Smooth muscle cell (in vitro differentiated cells): Measurements from ENCODE around the gene NUP214. TPM values are rescaled to one million over a fixed set of nuclear protein-coding genes. Genes with fewer than 3 reads are reported as not detected.
A peak's percentile ranks its signal among the peaks of the same experiment; 100 is the strongest.

ENCODE experiments used
- DNase-seq: peaks from one replicate; lab custom pipeline; 2025; ENCODE audit not compliant: unreplicated experiment; lab: John Stamatoyannopoulos, UW
- H2AFZ ChIP-seq: fragments of 200-600 bp; sonication (generic); 2 replicates; pipeline ENCODE4 v1.6.0; 2016; ENCODE audit warnings: antibody characterized with exemption, low read depth, mild to moderate bottlenecking
- H3F3A ChIP-seq: fragments of 200-600 bp; sonication (generic); 2 replicates; pipeline ENCODE4 v1.6.0; 2017; ENCODE audit warnings: antibody characterized with exemption, low read depth
- H3K27ac ChIP-seq: fragments of 200-600 bp; sonication (generic); 2 replicates; pipeline ENCODE4 v1.5.1; 2016; ENCODE audit warnings: low read depth, mild to moderate bottlenecking
- H3K27me3 ChIP-seq: fragments of 200-600 bp; sonication (generic); 2 replicates; pipeline ENCODE4 v1.6.1; 2016; ENCODE audit warnings: low read depth, mild to moderate bottlenecking
- H3K36me3 ChIP-seq: fragments of 200-600 bp; sonication (generic); 2 replicates; pipeline ENCODE4 v1.5.1; 2016; ENCODE audit warnings: low read depth
- H3K4me1 ChIP-seq: fragments of 200-600 bp; sonication (generic); 2 replicates; pipeline ENCODE4 v1.5.1; 2016; ENCODE audit warnings: low read depth
- H3K4me2 ChIP-seq: fragments of 200-600 bp; sonication (generic); 2 replicates; pipeline ENCODE4 v1.6.0; 2016; ENCODE audit warnings: mild to moderate bottlenecking
- H3K4me3 ChIP-seq: fragments of 200-600 bp; sonication (generic); 2 replicates; pipeline ENCODE4 v1.5.1; 2016; ENCODE audit warnings: mild to moderate bottlenecking
- H3K79me2 ChIP-seq: fragments of 200-600 bp; sonication (generic); 2 replicates; pipeline ENCODE4 v1.6.0; 2016; ENCODE audit warnings: low read depth, mild to moderate bottlenecking
- H3K9ac ChIP-seq: fragments of 200-600 bp; sonication (generic); 2 replicates; pipeline ENCODE4 v1.6.0; 2016; ENCODE audit warnings: low read depth
- H3K9me3 ChIP-seq: fragments of 200-600 bp; sonication (generic); replicated peaks from 2 replicates; pipeline ENCODE4 v1.5.1; 2016; ENCODE audit warnings: low read depth
- H4K20me1 ChIP-seq: fragments of 200-600 bp; sonication (generic); 2 replicates; pipeline ENCODE4 v1.6.0; 2016; ENCODE audit warnings: low read depth
- CTCF ChIP-seq: fragments of 200-600 bp; sonication (generic); IDR thresholded peaks from 2 replicates; pipeline ENCODE4 v1.5.1; 2017; ENCODE audit warnings: borderline replicate concordance, mild to moderate bottlenecking, antibody characterized with exemption; ENCODE audit not compliant: insufficient read depth, poor library complexity, severe bottlenecking
- WGBS: methylation state at CpG from one replicate; pipeline ENCODE4 v1.1.7; 2016; ENCODE audit warnings: low lambda C conversion rate; 5-methylcytosine and 5-hydroxymethylcytosine counted together
- polyA plus RNA-seq: library from polyadenylated mRNA; unstranded; fragments of >200 nt; fragmentation: Nextera tagmentation; extraction: Ambion mirVana; gene quantifications from 2 replicates; pipeline ENCODE4 v1.2.1, GENCODE V29; 2016
- total RNA-seq: library from RNA; depleted of rRNA; stranded (reverse); fragments of >200 nt; gene quantifications from 2 replicates; pipeline ENCODE4 v1.2.3, GENCODE V29; 2014

Gene NUP214
- total and polyA plus RNA-seq, 2 experiments from 2014 or later = 13.9 to 44.7 TPM

DNA sequence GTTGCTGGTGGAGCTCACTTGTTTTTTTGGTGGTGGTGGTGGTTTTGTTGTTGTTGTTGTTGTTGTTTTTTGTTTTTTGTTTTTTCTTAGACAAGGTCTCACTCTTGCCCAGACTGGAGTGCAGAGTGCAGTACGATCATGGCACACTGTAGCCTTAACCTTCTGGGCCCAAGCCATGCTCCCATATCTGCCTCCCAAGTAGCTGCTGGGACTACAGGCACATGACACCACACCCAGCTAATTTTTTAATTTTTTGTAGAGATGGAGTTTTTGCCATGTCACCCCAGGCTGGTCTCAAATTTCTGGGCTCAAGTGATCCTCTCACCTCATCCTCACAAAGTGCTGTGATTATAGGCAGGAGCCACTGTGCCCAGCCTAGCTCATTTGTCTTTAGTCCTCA lies 53.5 kb downstream of the NUP214 start:
- H3K36me3 ChIP-seq = peaks cover 17% of the 10 kb centered on the region
- H3K9me3 ChIP-seq = no peaks in the 10 kb centered on the region
- peaks cover 12% of the 10 kb centered on the region for H3K4me1 ChIP-seq
- H3F3A ChIP-seq = peaks cover 45% of the 10 kb centered on the region
- TF ChIP-seq CTCF = no peak
- DNase-seq = no peak
- H3K9ac ChIP-seq = no peak overlapping the region
- H3K79me2 ChIP-seq = peaks cover 3% of the 10 kb centered on the region
- no peak overlapping the region for H2AFZ ChIP-seq
- H3K4me2 ChIP-seq = peak overlapping the region; percentile 65
- no peaks in the 10 kb centered on the region for H3K27me3 ChIP-seq
- H3K4me3 ChIP-seq = no peak overlapping the region
- WGBS = 95% methylated on average over 1 of the region's 1 CpG
- no peaks in the 10 kb centered on the region for H4K20me1 ChIP-seq
- peak overlapping the region; percentile 93 for H3K27ac ChIP-seq

GRCh38 chr9:131179561-131180219 lies 54.3 kb downstream of the NUP214 start:
- H2AFZ ChIP-seq = no peak overlapping the region
- no peaks in the 10 kb centered on the region for H3K27me3 ChIP-seq
- peak overlapping the region; percentile 74 for H3K4me2 ChIP-seq
- peak overlapping the region; percentile 69 for H3K9ac ChIP-seq
- H3K27ac ChIP-seq = peak overlapping the region; percentile 93
- peaks cover 45% of the 10 kb centered on the region for H3F3A ChIP-seq
- peaks cover 12% of the 10 kb centered on the region for H3K4me1 ChIP-seq
- H4K20me1 ChIP-seq = no peaks in the 10 kb centered on the region
- 22% methylated on average over 4 of the region's 4 CpGs for WGBS
- peaks cover 17% of the 10 kb centered on the region for H3K36me3 ChIP-seq
- H3K9me3 ChIP-seq = no peaks in the 10 kb centered on the region
- peaks cover 3% of the 10 kb centered on the region for H3K79me2 ChIP-seq
- no peak for DNase-seq
- no peak for TF ChIP-seq CTCF
- no peak overlapping the region for H3K4me3 ChIP-seq

DNA sequence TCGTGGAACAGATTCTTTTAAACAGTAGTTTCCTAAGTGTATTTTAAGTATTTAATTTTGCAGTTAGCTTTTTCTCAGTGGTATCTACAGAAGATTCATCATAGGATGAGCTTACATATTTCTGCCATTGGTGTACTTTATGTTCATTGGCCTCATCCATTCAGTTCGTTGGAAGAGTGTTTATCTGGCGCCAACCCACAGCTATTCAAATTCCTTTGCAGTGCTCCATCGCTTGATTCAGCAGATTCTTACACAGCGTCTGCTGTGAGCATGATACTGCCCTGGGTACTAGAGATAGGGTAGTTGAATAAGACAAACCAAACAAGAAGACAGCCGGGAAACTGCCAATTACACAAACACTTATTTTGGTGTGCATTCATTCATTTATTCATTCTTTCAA lies 55.1 kb downstream of the NUP214 start:
- no peak for TF ChIP-seq CTCF
- Histone ChIP-seq H3K4me3 (no peak overlapping the region), H2AFZ (no peak overlapping the region), H3K36me3 (peaks cover 9% of the 10 kb centered on the region), H3K27ac (peak overlapping the region; percentile 93), H3K27me3 (no peaks in the 10 kb centered on the region), H3K79me2 (peaks cover 3% of the 10 kb centered on the region), H3K4me2 (peak overlapping the region; percentile 74), H3K9ac (peak overlapping the region; percentile 69), H3F3A (peaks cover 45% of the 10 kb centered on the region), H4K20me1 (no peaks in the 10 kb centered on the region), H3K9me3 (no peaks in the 10 kb centered on the region), H3K4me1 (peaks cover 12% of the 10 kb centered on the region)
- no peak for DNase-seq
- 23% methylated on average over 6 of the region's 6 CpGs for WGBS
